AG09309 (cell line): ENCODE measurements around the gene PALM3.

Source experiments
- DNase-seq: peaks from one replicate; pipeline ENCODE4 v3.0.0-alpha.2; 2010; ENCODE audit warnings: low read depth
- H3K4me3 ChIP-seq: 2 replicates; pipeline ENCODE4 v1.5.1; 2011; ENCODE audit warnings: mild to moderate bottlenecking, low read depth, low read length, moderate library complexity; ENCODE audit not compliant: control insufficient read depth
- TF ChIP-seq, protein P1 (sequence below): IDR thresholded peaks from 2 replicates; pipeline ENCODE4 v1.5.1; 2011; ENCODE audit warnings: mild to moderate bottlenecking, low read depth, low read length, inconsistent platforms; ENCODE audit not compliant: insufficient read depth, control insufficient read depth; ENCODE audit errors: missing control alignments

The PALM3 gene, protein sequence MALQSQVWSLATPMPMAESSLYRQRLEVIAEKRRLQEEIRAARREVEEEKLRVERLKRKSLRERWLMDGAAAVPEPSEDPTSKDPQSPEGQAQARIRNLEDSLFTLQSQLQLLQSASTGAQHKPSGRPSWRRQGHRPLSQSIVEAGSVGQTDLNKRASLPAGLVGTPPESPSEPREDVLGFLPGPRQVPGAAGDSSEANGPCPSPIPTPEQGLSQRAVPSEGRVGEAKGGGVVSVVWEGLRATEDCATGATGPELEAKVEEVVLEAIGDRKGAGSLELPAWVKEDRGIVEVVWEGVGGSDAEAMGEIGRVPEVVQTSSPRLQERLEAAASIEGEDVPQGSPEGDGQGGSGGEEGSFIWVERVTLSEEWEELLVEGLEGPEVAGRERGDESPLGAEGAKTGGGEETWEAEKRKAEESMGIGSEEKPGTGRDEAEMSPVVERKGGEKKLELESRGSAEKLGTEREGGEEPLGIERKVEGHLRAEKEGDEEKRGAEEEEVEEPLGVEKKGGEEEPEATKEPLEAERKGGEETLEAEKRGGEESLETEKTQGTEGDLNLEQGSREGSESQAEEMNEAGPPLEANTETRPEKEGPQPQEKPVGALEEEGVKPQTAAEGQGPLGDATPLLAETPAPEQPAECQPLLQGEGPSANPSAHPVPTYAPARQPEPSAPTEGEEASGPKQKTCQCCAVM

DNA sequence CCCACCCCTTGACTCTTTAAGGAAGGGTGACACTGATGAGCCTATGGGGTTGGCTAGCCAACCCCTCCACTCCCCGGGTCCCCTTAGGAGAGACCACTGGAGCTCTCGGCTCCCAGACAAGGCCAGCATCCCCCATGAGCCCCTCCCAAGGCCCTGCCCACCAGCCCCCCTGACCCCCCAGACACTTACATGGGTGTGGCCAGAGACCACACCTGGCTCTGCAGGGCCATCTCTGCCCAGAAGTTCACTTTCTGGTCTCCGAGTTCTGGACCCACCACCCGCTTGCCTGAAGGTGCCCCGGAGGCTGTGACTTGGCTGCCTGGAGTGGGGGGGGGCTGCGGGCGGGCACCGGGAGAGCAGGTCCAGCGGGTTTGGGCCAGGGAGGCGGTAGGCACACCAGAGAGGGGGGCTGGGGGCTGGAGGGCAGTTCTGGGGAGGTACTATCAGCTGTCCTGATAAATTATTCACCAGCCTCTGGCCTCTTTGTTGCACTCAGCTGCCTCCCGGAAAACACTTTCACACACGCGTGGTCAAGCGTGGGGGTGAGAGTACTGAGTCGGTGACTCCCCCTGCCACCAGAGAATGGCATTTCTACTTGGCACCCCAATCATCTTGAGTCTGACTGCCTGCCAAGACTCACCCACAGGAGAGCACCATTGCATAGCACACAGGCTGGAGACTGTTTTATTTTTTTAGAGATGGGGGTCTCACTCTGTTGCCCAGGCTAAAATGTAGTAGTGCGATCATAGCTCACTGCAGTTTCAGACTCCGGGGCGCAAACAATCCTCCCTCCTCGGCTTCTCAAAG, at the start of gene PALM3:
Gene PALM3 (minus strand): TSS at position 326 of the 807 bp plus-strand sequence. CDS start 96 bp downstream, at position 230.
- H3K4me3 ChIP-seq, result no peak within 1 kb of the TSS
- TF ChIP-seq, protein P1, sequence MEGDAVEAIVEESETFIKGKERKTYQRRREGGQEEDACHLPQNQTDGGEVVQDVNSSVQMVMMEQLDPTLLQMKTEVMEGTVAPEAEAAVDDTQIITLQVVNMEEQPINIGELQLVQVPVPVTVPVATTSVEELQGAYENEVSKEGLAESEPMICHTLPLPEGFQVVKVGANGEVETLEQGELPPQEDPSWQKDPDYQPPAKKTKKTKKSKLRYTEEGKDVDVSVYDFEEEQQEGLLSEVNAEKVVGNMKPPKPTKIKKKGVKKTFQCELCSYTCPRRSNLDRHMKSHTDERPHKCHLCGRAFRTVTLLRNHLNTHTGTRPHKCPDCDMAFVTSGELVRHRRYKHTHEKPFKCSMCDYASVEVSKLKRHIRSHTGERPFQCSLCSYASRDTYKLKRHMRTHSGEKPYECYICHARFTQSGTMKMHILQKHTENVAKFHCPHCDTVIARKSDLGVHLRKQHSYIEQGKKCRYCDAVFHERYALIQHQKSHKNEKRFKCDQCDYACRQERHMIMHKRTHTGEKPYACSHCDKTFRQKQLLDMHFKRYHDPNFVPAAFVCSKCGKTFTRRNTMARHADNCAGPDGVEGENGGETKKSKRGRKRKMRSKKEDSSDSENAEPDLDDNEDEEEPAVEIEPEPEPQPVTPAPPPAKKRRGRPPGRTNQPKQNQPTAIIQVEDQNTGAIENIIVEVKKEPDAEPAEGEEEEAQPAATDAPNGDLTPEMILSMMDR, result no peak
- no peak for DNase-seq

- DNase-seq, result no peak
- TF ChIP-seq, protein P1, result no peak
- no peak overlapping the region for H3K4me3 ChIP-seq
Observed at GRCh38 chr19:14111486-14111885, 49.6 kb upstream of the PALM3 start.

- no peak for DNase-seq
- TF ChIP-seq, protein P1, result no peak
Observed at GRCh38 chr19:14110650-14111049, 48.8 kb upstream of the PALM3 start.

GRCh38 chr19:14107581-14108461, 45.9 kb upstream of the PALM3 start:
- no peak overlapping the region for H3K4me3 ChIP-seq
- TF ChIP-seq, protein P1, result no peak
- DNase-seq, result no peak

More at GRCh38 chr19:14110650-14111049, 48.8 kb upstream of the PALM3 start:
- no peak overlapping the region for H3K4me3 ChIP-seq

- no peak overlapping the region for H3K4me3 ChIP-seq
- TF ChIP-seq, protein P1, result no peak
- no peak for DNase-seq
Observed at GRCh38 chr19:14106840-14107239, 45.0 kb upstream of the PALM3 start.
